ENCODE results near the gene LHX6. TPM values are rescaled to one million over a fixed set of nuclear protein-coding genes. Genes with fewer than 3 reads are reported as not detected.

LHX6 gene
- total and polyA plus RNA-seq, 2 donors (not counting 1 experiment from before 2014, with no cell fraction given) = 0.09 TPM; not detected in 1

DNA sequence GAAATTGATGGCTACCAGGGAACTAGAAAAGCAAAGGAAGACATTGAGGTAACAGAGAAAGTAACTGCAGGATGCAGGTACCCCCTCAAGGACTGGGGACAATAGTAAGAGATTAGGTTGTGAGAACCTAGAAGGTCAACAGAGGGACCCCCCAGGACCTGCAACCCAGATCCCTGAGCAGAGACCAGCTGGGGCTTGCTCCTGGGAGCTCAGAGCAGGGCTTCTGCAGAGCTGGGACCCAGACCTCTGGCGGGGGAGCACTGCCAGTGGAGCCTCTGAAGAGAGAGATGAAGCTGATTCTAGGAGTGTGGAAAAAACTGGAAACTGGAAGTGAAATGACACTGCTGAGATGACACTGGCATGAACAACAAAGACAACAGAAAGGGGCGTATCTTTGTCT, 51.8 kb downstream of the LHX6 start:
- no peaks in the 10 kb centered on the region for H4K20me1 ChIP-seq (ENCODE audit: control insufficient read depth, extremely low read depth, insufficient read depth, low read length)
- TF ChIP-seq, protein P1, sequence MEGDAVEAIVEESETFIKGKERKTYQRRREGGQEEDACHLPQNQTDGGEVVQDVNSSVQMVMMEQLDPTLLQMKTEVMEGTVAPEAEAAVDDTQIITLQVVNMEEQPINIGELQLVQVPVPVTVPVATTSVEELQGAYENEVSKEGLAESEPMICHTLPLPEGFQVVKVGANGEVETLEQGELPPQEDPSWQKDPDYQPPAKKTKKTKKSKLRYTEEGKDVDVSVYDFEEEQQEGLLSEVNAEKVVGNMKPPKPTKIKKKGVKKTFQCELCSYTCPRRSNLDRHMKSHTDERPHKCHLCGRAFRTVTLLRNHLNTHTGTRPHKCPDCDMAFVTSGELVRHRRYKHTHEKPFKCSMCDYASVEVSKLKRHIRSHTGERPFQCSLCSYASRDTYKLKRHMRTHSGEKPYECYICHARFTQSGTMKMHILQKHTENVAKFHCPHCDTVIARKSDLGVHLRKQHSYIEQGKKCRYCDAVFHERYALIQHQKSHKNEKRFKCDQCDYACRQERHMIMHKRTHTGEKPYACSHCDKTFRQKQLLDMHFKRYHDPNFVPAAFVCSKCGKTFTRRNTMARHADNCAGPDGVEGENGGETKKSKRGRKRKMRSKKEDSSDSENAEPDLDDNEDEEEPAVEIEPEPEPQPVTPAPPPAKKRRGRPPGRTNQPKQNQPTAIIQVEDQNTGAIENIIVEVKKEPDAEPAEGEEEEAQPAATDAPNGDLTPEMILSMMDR (conservative IDR thresholded peaks at IDR 0.05 in 1 of 2, IDR thresholded peaks at IDR 0.05 in 1 of 2; ENCODE audit: low read depth in 1 of 2, low read length in 2 of 2) = no peak
- no peak for TF ChIP-seq EZH2 (IDR thresholded peaks at IDR 0.05; ENCODE audit: low read length, missing control alignments)
- no peaks in the 10 kb centered on the region for H3K4me1 ChIP-seq (ENCODE audit: control insufficient read depth, extremely low read depth, insufficient read depth, low read length)
- H3K36me3 ChIP-seq (ENCODE audit: control insufficient read depth, insufficient read depth, low read length) = no peaks in the 10 kb centered on the region
- peaks cover 19% of the 10 kb centered on the region for H3K27me3 ChIP-seq (ENCODE audit: control insufficient read depth, insufficient read depth, low read length)
- H3K27ac ChIP-seq (ENCODE audit: insufficient read depth, low read length) = no peak overlapping the region
- no peak for DNase-seq (ENCODE audit: low read depth in 2 of 2)
- H3K9ac ChIP-seq (ENCODE audit: insufficient read depth, low read length) = no peak overlapping the region
- no peak overlapping the region for H3K4me3 ChIP-seq (replicated peaks in 1 of 4; ENCODE audit: control extremely low read depth in 1 of 4, insufficient read depth in 1 of 4, low read depth in 3 of 4, low read length in 4 of 4)
- H2AFZ ChIP-seq (ENCODE audit: low read length) = no peak overlapping the region
- H3K4me2 ChIP-seq (ENCODE audit: extremely low read depth, insufficient read depth, low read length) = no peak overlapping the region
- no peaks in the 10 kb centered on the region for H3K9me3 ChIP-seq (ENCODE audit: control insufficient read depth, insufficient read depth, low read depth, low read length)
- H3K79me2 ChIP-seq (ENCODE audit: control insufficient read depth, insufficient read depth, low read length) = no peaks in the 10 kb centered on the region

- H4K20me1 ChIP-seq (ENCODE audit: control insufficient read depth, extremely low read depth, insufficient read depth, low read length) = no peaks in the 10 kb centered on the region
- H3K4me2 ChIP-seq (ENCODE audit: extremely low read depth, insufficient read depth, low read length) = no peak overlapping the region
- no peaks in the 10 kb centered on the region for H3K4me1 ChIP-seq (ENCODE audit: control insufficient read depth, extremely low read depth, insufficient read depth, low read length)
- no peaks in the 10 kb centered on the region for H3K79me2 ChIP-seq (ENCODE audit: control insufficient read depth, insufficient read depth, low read length)
- no peak for DNase-seq (ENCODE audit: low read depth in 2 of 2)
- no peaks in the 10 kb centered on the region for H3K36me3 ChIP-seq (ENCODE audit: control insufficient read depth, insufficient read depth, low read length)
- H3K9me3 ChIP-seq (ENCODE audit: control insufficient read depth, insufficient read depth, low read depth, low read length) = no peaks in the 10 kb centered on the region
- H2AFZ ChIP-seq (ENCODE audit: low read length) = no peak overlapping the region
- no peak overlapping the region for H3K9ac ChIP-seq (ENCODE audit: insufficient read depth, low read length)
- H3K4me3 ChIP-seq (replicated peaks in 1 of 4; ENCODE audit: control extremely low read depth in 1 of 4, insufficient read depth in 1 of 4, low read depth in 3 of 4, low read length in 4 of 4) = no peak overlapping the region
- no peak for TF ChIP-seq EZH2 (IDR thresholded peaks at IDR 0.05; ENCODE audit: low read length, missing control alignments)
- TF ChIP-seq, protein P1 (conservative IDR thresholded peaks at IDR 0.05 in 1 of 2, IDR thresholded peaks at IDR 0.05 in 1 of 2; ENCODE audit: low read depth in 1 of 2, low read length in 2 of 2) = no peak
- no peak overlapping the region for H3K27ac ChIP-seq (ENCODE audit: insufficient read depth, low read length)
- H3K27me3 ChIP-seq (ENCODE audit: control insufficient read depth, insufficient read depth, low read length) = peaks cover 26% of the 10 kb centered on the region
These were observed 55.1 kb downstream of the LHX6 start for GRCh38 chr9:122173670-122174069.

DNA sequence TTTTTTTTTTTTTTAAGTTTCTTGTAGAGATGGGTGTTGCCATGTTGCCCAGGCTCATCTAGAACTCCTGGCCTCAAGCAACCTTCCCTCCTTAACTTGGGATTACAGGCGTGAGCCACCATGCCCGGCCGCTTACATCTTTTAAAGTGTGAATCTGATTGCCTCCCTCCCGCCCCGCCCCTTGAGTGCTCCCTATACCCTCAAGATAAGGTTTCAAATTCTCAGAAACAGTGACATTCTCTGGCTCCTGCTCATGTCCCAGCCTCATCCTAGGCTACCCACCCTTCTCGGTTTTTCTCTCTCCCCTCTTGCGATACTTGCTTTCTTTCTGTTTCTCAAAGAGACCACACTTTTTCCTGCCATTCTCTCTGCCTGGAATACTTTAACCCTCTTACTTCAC, 56.6 kb downstream of the LHX6 start:
- H3K4me1 ChIP-seq (ENCODE audit: control insufficient read depth, extremely low read depth, insufficient read depth, low read length) = no peaks in the 10 kb centered on the region
- H3K4me2 ChIP-seq (ENCODE audit: extremely low read depth, insufficient read depth, low read length) = no peak overlapping the region
- no peak overlapping the region for H3K4me3 ChIP-seq (replicated peaks in 1 of 4; ENCODE audit: control extremely low read depth in 1 of 4, insufficient read depth in 1 of 4, low read depth in 3 of 4, low read length in 4 of 4)
- no peaks in the 10 kb centered on the region for H3K9me3 ChIP-seq (ENCODE audit: control insufficient read depth, insufficient read depth, low read depth, low read length)
- H4K20me1 ChIP-seq (ENCODE audit: control insufficient read depth, extremely low read depth, insufficient read depth, low read length) = no peaks in the 10 kb centered on the region
- DNase-seq (ENCODE audit: low read depth in 2 of 2) = no peak
- H3K9ac ChIP-seq (ENCODE audit: insufficient read depth, low read length) = no peak overlapping the region
- H3K27ac ChIP-seq (ENCODE audit: insufficient read depth, low read length) = no peak overlapping the region
- H3K27me3 ChIP-seq (ENCODE audit: control insufficient read depth, insufficient read depth, low read length) = peaks cover 26% of the 10 kb centered on the region
- H3K36me3 ChIP-seq (ENCODE audit: control insufficient read depth, insufficient read depth, low read length) = no peaks in the 10 kb centered on the region
- H3K79me2 ChIP-seq (ENCODE audit: control insufficient read depth, insufficient read depth, low read length) = no peaks in the 10 kb centered on the region
- no peak for TF ChIP-seq EZH2 (IDR thresholded peaks at IDR 0.05; ENCODE audit: low read length, missing control alignments)
- TF ChIP-seq, protein P1 (conservative IDR thresholded peaks at IDR 0.05 in 1 of 2, IDR thresholded peaks at IDR 0.05 in 1 of 2; ENCODE audit: low read depth in 1 of 2, low read length in 2 of 2) = no peak
- no peak overlapping the region for H2AFZ ChIP-seq (ENCODE audit: low read length)

Measured in fibroblast of lung (primary cell).